H1 (cell line): Measurements from ENCODE around the gene SLC16A5. TPM values are rescaled to one million over a fixed set of nuclear protein-coding genes. Genes with fewer than 3 reads are reported as not detected.

ENCODE experiments used
- CTCF ChIA-PET: fragments of 300-600 bp; sonication (Branson Sonifier 250); formaldehyde crosslinking; loops from one replicate; lab custom pipeline; 2021; ENCODE audit not compliant: partially characterized antibody; lab: Charles Lee
- POLR2A ChIA-PET: fragments of 300-600 bp; sonication (Branson Sonifier 250); formaldehyde crosslinking; loops from one replicate; lab custom pipeline; 2021; ENCODE audit warnings: inconsistent platforms; ENCODE audit not compliant: partially characterized antibody; lab: Charles Lee
- DNase-seq, 2 experiments: peaks; one replicate each; pipeline versions ENCODE4 v3.0.0 to v3.0.0-alpha.2; 2010 to 2022; ENCODE audit warnings: low spot score in 2 of 2, low read depth in 1 of 2, mixed read lengths in 1 of 2
- FAIRE-seq: peaks from 2 replicates; lab custom pipeline; 2011; peaks lifted over from hg19 to GRCh38; lab: Jason Lieb, UNC
- H2AFZ ChIP-seq: 2 replicates; pipeline ENCODE4 v1.8.1; 2012; ENCODE audit warnings: low read length, inconsistent platforms
- H2AK5ac ChIP-seq: 2 replicates; pipeline ENCODE4 v1.6.1; 2013; ENCODE audit warnings: low read depth, low read length
- H2BK120ac ChIP-seq: replicated peaks from 2 replicates; pipeline ENCODE3; 2013; ENCODE audit warnings: low read depth, low read length, inconsistent platforms
- H2BK12ac ChIP-seq: 2 replicates; pipeline ENCODE4 v1.6.1; 2013; ENCODE audit warnings: low read depth, low read length
- H2BK15ac ChIP-seq: 2 replicates; pipeline ENCODE4 v1.6.1; 2013; ENCODE audit warnings: low read length
- H2BK20ac ChIP-seq: 2 replicates; pipeline ENCODE4 v1.6.1; 2013; ENCODE audit warnings: low read length
- H2BK5ac ChIP-seq: 2 replicates; pipeline ENCODE4 v1.6.1; 2013; ENCODE audit warnings: low read depth, low read length
- H3K14ac ChIP-seq: 2 replicates; pipeline ENCODE4 v1.6.1; 2013; ENCODE audit warnings: inconsistent platforms; ENCODE audit not compliant: insufficient read length
- H3K18ac ChIP-seq: 2 replicates; pipeline ENCODE4 v1.6.1; 2013; ENCODE audit warnings: low read length; ENCODE audit errors: extremely low read depth
- H3K23ac ChIP-seq: 2 replicates; pipeline ENCODE4 v1.6.1; 2013; ENCODE audit warnings: inconsistent platforms; ENCODE audit not compliant: insufficient read length
- H3K23me2 ChIP-seq: 2 replicates; pipeline ENCODE4 v1.6.1; 2013; ENCODE audit warnings: low read depth, low read length
- H3K27ac ChIP-seq: 2 replicates; pipeline ENCODE4 v1.6.1; 2011; ENCODE audit warnings: low read depth, low read length, inconsistent platforms
- H3K27me3 ChIP-seq, 4 experiments: replicated peaks in 1 of 4; 1 replicate in 1 of 4; 2 replicates in 3 of 4; pipeline versions ENCODE4 v1.6.1 to v1.8.1; 2011 to 2013; ENCODE audit warnings: low read length in 3 of 4, mild to moderate bottlenecking in 3 of 4, inconsistent platforms in 2 of 4, mixed read lengths in 2 of 4, moderate library complexity in 1 of 4; ENCODE audit not compliant: control insufficient read depth in 3 of 4, insufficient read depth in 3 of 4; ENCODE audit errors: extremely low read depth in 1 of 4
- H3K36me3 ChIP-seq, 4 experiments: 2 replicates each; pipeline versions ENCODE4 v1.6.1 to v1.8.1; 2011 to 2013; ENCODE audit warnings: mild to moderate bottlenecking in 4 of 4, low read length in 3 of 4, moderate library complexity in 2 of 4, control low read depth in 1 of 4, inconsistent platforms in 1 of 4; ENCODE audit not compliant: insufficient read depth in 4 of 4, control insufficient read depth in 2 of 4
- H3K4ac ChIP-seq: replicated peaks from 2 replicates; pipeline ENCODE3; 2013; ENCODE audit warnings: low read length, low read depth, mixed read lengths, inconsistent platforms; ENCODE audit not compliant: insufficient read length
- H3K4me1 ChIP-seq, 4 experiments: replicated peaks in 1 of 4; 1 replicate in 1 of 4; 2 replicates in 3 of 4; pipeline versions ENCODE4 v1.6.1 to v1.8.1; 2011 to 2013; ENCODE audit warnings: low read length in 3 of 4, inconsistent platforms in 2 of 4, mixed read lengths in 1 of 4; ENCODE audit not compliant: insufficient read depth in 4 of 4, control insufficient read depth in 3 of 4
- H3K4me2 ChIP-seq, 2 experiments: 2 replicates each; pipeline versions ENCODE4 v1.6.1 to v1.8.1; 2011 to 2013; ENCODE audit warnings: low read depth in 2 of 2, low read length in 2 of 2, control low read depth in 1 of 2, inconsistent platforms in 1 of 2, mild to moderate bottlenecking in 1 of 2; ENCODE audit not compliant: insufficient read depth in 1 of 2
- H3K4me3 ChIP-seq, 4 experiments: fragments of 200-600, 300-600 bp in 1 of 4; sonication (generic), shearing (Covaris generic), sonication (Bioruptor Twin) in 1 of 4; 2 replicates each; pipeline versions ENCODE4 v1.5.1 to v1.8.1; 2011 to 2016; ENCODE audit warnings: low read length in 4 of 4, low read depth in 3 of 4, control low read depth in 2 of 4, inconsistent platforms in 2 of 4, mild to moderate bottlenecking in 2 of 4, mixed read lengths in 1 of 4, moderate library complexity in 1 of 4; ENCODE audit not compliant: insufficient read depth in 2 of 4; ENCODE audit errors: extremely low read depth in 1 of 4
- H3K56ac ChIP-seq: replicated peaks from 2 replicates; pipeline ENCODE3; 2013; ENCODE audit warnings: low read depth, mild to moderate bottlenecking, mixed read lengths, low read length, inconsistent platforms; ENCODE audit not compliant: insufficient read length
- H3K79me1 ChIP-seq: 2 replicates; pipeline ENCODE4 v1.6.1; 2013; ENCODE audit warnings: low read depth, low read length, control low read depth
- H3K79me2 ChIP-seq, 2 experiments: 2 replicates each; pipeline versions ENCODE4 v1.6.1 to v1.8.1; 2012 to 2013; ENCODE audit warnings: low read length in 2 of 2, mild to moderate bottlenecking in 2 of 2, inconsistent platforms in 1 of 2; ENCODE audit not compliant: insufficient read depth in 2 of 2, control insufficient read depth in 1 of 2
- H3K9ac ChIP-seq, 4 experiments: replicated peaks in 1 of 4; 1 replicate in 1 of 4; 2 replicates in 3 of 4; pipeline versions ENCODE4 v1.6.1 to v1.8.1; 2011 to 2013; ENCODE audit warnings: low read depth in 3 of 4, low read length in 3 of 4, control low read depth in 2 of 4, mild to moderate bottlenecking in 2 of 4, moderate library complexity in 2 of 4, inconsistent platforms in 1 of 4; ENCODE audit errors: extremely low read depth in 1 of 4
- H3K9me3 ChIP-seq, 2 experiments: 2 replicates each; pipeline versions ENCODE4 v1.6.1 to v1.8.1; 2012 to 2013; ENCODE audit warnings: mild to moderate bottlenecking in 2 of 2, moderate library complexity in 2 of 2, control low read depth in 1 of 2, inconsistent platforms in 1 of 2, low read depth in 1 of 2, low read length in 1 of 2, mixed read lengths in 1 of 2; ENCODE audit not compliant: insufficient read depth in 2 of 2
- H4K20me1 ChIP-seq, 2 experiments: replicated peaks in 1 of 2; 2 replicates each; pipeline versions ENCODE3 to v1.8.1; 2011 to 2013; ENCODE audit warnings: inconsistent platforms in 2 of 2, low read length in 2 of 2, mild to moderate bottlenecking in 1 of 2; ENCODE audit not compliant: insufficient read depth in 2 of 2, control insufficient read depth in 1 of 2
- H4K5ac ChIP-seq: 2 replicates; pipeline ENCODE4 v1.6.1; 2013; ENCODE audit warnings: low read length, low read depth, mixed read lengths, inconsistent platforms; ENCODE audit not compliant: insufficient read length
- H4K8ac ChIP-seq: 2 replicates; pipeline ENCODE4 v1.8.0; 2013; ENCODE audit warnings: mild to moderate bottlenecking, moderate library complexity, low read length, inconsistent platforms; ENCODE audit not compliant: insufficient read depth; ENCODE audit errors: extremely low read depth
- H4K91ac ChIP-seq: replicated peaks from 2 replicates; pipeline ENCODE3; 2013; ENCODE audit warnings: low read length, mixed read lengths, inconsistent platforms; ENCODE audit not compliant: insufficient read length
- CBX8 ChIP-seq: fragments of 300-800, 300-1000 bp; sonication (generic); IDR thresholded peaks from 2 replicates; pipeline ENCODE4 v1.7.1; 2016; ENCODE audit warnings: low read depth, low read length, borderline replicate concordance
- CHD1 ChIP-seq: IDR thresholded peaks from 2 replicates; pipeline ENCODE4 v1.6.1; 2012; ENCODE audit warnings: low read depth, low read length, improper control_type of control experiment
- CHD2 ChIP-seq: IDR thresholded peaks from 2 replicates; pipeline ENCODE4 v1.6.1; 2012; ENCODE audit warnings: low read length, improper control_type of control experiment
- EGR1 ChIP-seq: IDR thresholded peaks from 2 replicates; pipeline ENCODE4 v1.6.1; 2011; ENCODE audit warnings: low read depth, low read length, borderline replicate concordance
- EP300 ChIP-seq, 2 experiments: IDR thresholded peaks; 1 replicate in 1 of 2; 2 replicates in 1 of 2; pipeline ENCODE4 v1.6.1; 2011 to 2012; ENCODE audit warnings: low read depth in 2 of 2, low read length in 2 of 2, mild to moderate bottlenecking in 2 of 2, borderline replicate concordance in 1 of 2, inconsistent platforms in 1 of 2, moderate library complexity in 1 of 2
- KDM5A ChIP-seq: fragments of 200-600 bp; IDR thresholded peaks from 2 replicates; pipeline ENCODE4 v1.7.1; 2012; ENCODE audit warnings: mild to moderate bottlenecking, low read length, inconsistent platforms, mixed read lengths
- SRF ChIP-seq: IDR thresholded peaks from 2 replicates; pipeline ENCODE4 v1.6.1; 2011; ENCODE audit warnings: mild to moderate bottlenecking, low read depth, low read length, moderate library complexity
- TBP ChIP-seq: IDR thresholded peaks from 2 replicates; pipeline ENCODE4 v1.6.1; 2011; ENCODE audit warnings: low read depth, low read length, improper control_type of control experiment
- TEAD4 ChIP-seq: IDR thresholded peaks from 2 replicates; pipeline ENCODE4 v1.6.1; 2012; ENCODE audit warnings: low read depth, low read length, inconsistent platforms, mixed read lengths
- WGBS, 2 experiments: shearing (Covaris generic) in 1 of 2; methylation state at CpG; one replicate each; pipeline versions ENCODE4 v1.1.6 to v1.1.7; 2013 to 2015; ENCODE audit warnings: low lambda C conversion rate in 2 of 2, mixed read lengths in 2 of 2, inconsistent platforms in 1 of 2, low coverage in 1 of 2, missing lambda C conversion rate in 1 of 2; ENCODE audit not compliant: insufficient replicate concordance in 2 of 2, insufficient coverage in 1 of 2, insufficient read length in 1 of 2; ENCODE audit errors: extremely low coverage in 1 of 2, missing lambda C conversion rate in 1 of 2; 5-methylcytosine and 5-hydroxymethylcytosine counted together
- polyA plus RNA-seq, 7 experiments: library from polyadenylated mRNA; depleted of rRNA in 3 of 7; stranded (reverse) in 5 of 7; unstranded in 2 of 7; fragments of >200 nt in 5 of 7; fragments of 200-250 nt in 2 of 7; gene quantifications; 1 replicate in 5 of 7; 2 replicates in 1 of 7; 4 replicates in 1 of 7; pipeline versions ENCODE4 v1.2.1 to v1.2.3, GENCODE V29; 2011 to 2013; ENCODE audit warnings: missing spikeins in 2 of 7, mixed read lengths in 2 of 7
- total RNA-seq: library from RNA; stranded (reverse); fragmentation: NEBNext Ultra II Directional; extraction: Animal tissue kit (Norgen Biotek cat#: 25700); gene quantifications from 2 replicates; pipeline ENCODE4 v1.2.1, GENCODE V29; 2021

The SLC16A5 gene
- total and polyA plus RNA-seq, 2 of the 8 experiments (the other 6 are each of a cell fraction or from before 2014, with no cell fraction given): 17.1 to 34.7 TPM

- no peak overlapping the region for H4K91ac ChIP-seq
- no peak overlapping the region for H2AK5ac ChIP-seq
- H3K23me2 ChIP-seq: no peaks in the 10 kb centered on the region
- no peak overlapping the region for H4K5ac ChIP-seq
- no peak overlapping the region for H3K4me3 ChIP-seq
- H3K18ac ChIP-seq: no peak overlapping the region
- no peak overlapping the region for H3K27ac ChIP-seq
- no peak overlapping the region for H2BK12ac ChIP-seq
- CTCF ChIA-PET: interaction anchor here (0.8 to 8.1 kb wide), 19 partner anchors 8 to 441 kb away, joined by 3 to 81 read pairs (median 5); partner anchors contain the start of genes ARMC7, KCTD2, NT5C and SLC16A5
- H3K9me3 ChIP-seq: no peaks in the 10 kb centered on the region
- no peak overlapping the region for H3K4ac ChIP-seq
- H3K23ac ChIP-seq: no peak overlapping the region
- 94% methylated on average over 10 of the region's 10 CpGs; no CpG with 5 or more reads in 1 of the 2 experiments for WGBS, 2 experiments
- POLR2A ChIA-PET: interaction anchor here (0.9 to 1.1 kb wide), 2 partner anchors 22 to 34 kb away, joined by 3 read pairs; no protein-coding TSS in a partner anchor
- peaks cover 2% of the 10 kb centered on the region for H3K79me1 ChIP-seq
- H3K27me3 ChIP-seq: no peaks in the 10 kb centered on the region
- H3K9ac ChIP-seq: no peak overlapping the region
- no peak overlapping the region for H4K8ac ChIP-seq
- no peak overlapping the region for H2BK5ac ChIP-seq
- H2AFZ ChIP-seq: no peak overlapping the region
- no peak overlapping the region for H3K4me2 ChIP-seq
- no peak overlapping the region for H2BK120ac ChIP-seq
- no peak overlapping the region for H3K14ac ChIP-seq
- FAIRE-seq: no peak
- no peak for TF ChIP-seq EP300 (IDR thresholded peaks at IDR 0.05; ENCODE audit: borderline replicate concordance in 1 of 2, low read depth in 2 of 2, low read length in 2 of 2)
- TF ChIP-seq EGR1: no peak
- TF ChIP-seq KDM5A: no peak
- TF ChIP-seq CHD1: no peak
- TF ChIP-seq SRF: no peak
- no peak for TF ChIP-seq CHD2
- TF ChIP-seq TBP: no peak
- TF ChIP-seq CBX8: no peak
- TF ChIP-seq TEAD4: no peak
- no peak overlapping the region for H3K56ac ChIP-seq
- no peak overlapping the region for H2BK15ac ChIP-seq
- H4K20me1 ChIP-seq: peaks cover 3 to 12% of the 10 kb centered on the region in 2 experiments
- no peak overlapping the region for H2BK20ac ChIP-seq
- H3K4me1 ChIP-seq: no peaks in the 10 kb centered on the region; a peak in 1 of 7 replicates
- H3K36me3 ChIP-seq: peaks cover 20 to 64% (median 44%) of the 10 kb centered on the region in 4 experiments
- DNase-seq: no peak
- peaks cover 0 to 6% of the 10 kb centered on the region in 2 experiments; a peak in 1 of 4 replicates for H3K79me2 ChIP-seq
These were observed 26.7 kb upstream of the SLC16A5 start for GRCh38 chr17:75061055-75061438.
